PC-3 (cell line): Measurements from ENCODE around the gene SMARCD2.

Experiments used
- CTCF ChIP-seq: fragments of 300-600 bp; sonication (generic); conservative IDR thresholded peaks from 2 replicates; pipeline ENCODE4 v1.5.1; 2017; ENCODE audit warnings: antibody characterized with exemption, low read depth, mild to moderate bottlenecking, low read length
- EZH2 ChIP-seq: fragments of 300-600 bp; sonication (generic); IDR thresholded peaks from one replicate; pipeline ENCODE4 v1.6.1; 2017; ENCODE audit warnings: antibody characterized with exemption, mild to moderate bottlenecking, low read length; ENCODE audit not compliant: unreplicated experiment
- EZH2phosphoT487 ChIP-seq: fragments of 300-600 bp; sonication (generic); IDR thresholded peaks from 2 replicates; pipeline ENCODE4 v1.6.1; 2018; ENCODE audit warnings: mild to moderate bottlenecking, antibody characterized with exemption, low read length, borderline replicate concordance

GRCh38 chr17:63880706-63881105 is 38.2 kb upstream of the SMARCD2 start:
- no peak for TF ChIP-seq CTCF
- TF ChIP-seq EZH2: no peak
- no peak for TF ChIP-seq EZH2phosphoT487
